B cell (primary cell): ENCODE results near the gene ADAMTSL4.

ENCODE experiments used
- CTCF ChIP-seq: fragments of 200-600 bp; IDR thresholded peaks from one replicate; pipeline ENCODE4 v1.8.0; 2022; ENCODE audit warnings: antibody characterized with exemption, mild to moderate bottlenecking
- EZH2 ChIP-seq: IDR thresholded peaks from 2 replicates; pipeline ENCODE4 v1.6.1; 2012; ENCODE audit warnings: borderline replicate concordance, low read depth, mild to moderate bottlenecking, moderate library complexity, low read length; ENCODE audit not compliant: insufficient read depth, poor library complexity, severe bottlenecking

- TF ChIP-seq CTCF (no peak), EZH2 (no peak)
Measured at GRCh38 chr1:150511551-150511950, 37.7 kb upstream of the ADAMTSL4 start.
